ENCODE measurements around the gene POU4F1.

Gene POU4F1

GRCh38 chr13:78607409-78608251, 4.3 kb upstream of the POU4F1 start:
- no peak for DNase-seq (ENCODE audit: low read depth in 1 of 2, low spot score in 1 of 2)

- no peak for DNase-seq (ENCODE audit: low read depth in 1 of 2, low spot score in 1 of 2)
Observed at GRCh38 chr13:78606471-78607408, 3.4 kb upstream of the POU4F1 start.

GRCh38 chr13:78604782-78605611, 1.6 kb upstream of the POU4F1 start:
- no peak for DNase-seq (ENCODE audit: low read depth in 1 of 2, low spot score in 1 of 2)

- DNase-seq (ENCODE audit: low read depth in 1 of 2, low spot score in 1 of 2): no peak
Observed at GRCh38 chr13:78602561-78603239, 652 bp downstream of the POU4F1 start.

GRCh38 chr13:78601874-78602560, 1.3 kb downstream of the POU4F1 start:
- no peak for DNase-seq (ENCODE audit: low read depth in 1 of 2, low spot score in 1 of 2)

GRCh38 chr13:78601124-78601873, 2.1 kb downstream of the POU4F1 start:
- DNase-seq (ENCODE audit: low read depth in 1 of 2, low spot score in 1 of 2): no peak

- no peak for DNase-seq (ENCODE audit: low read depth in 1 of 2, low spot score in 1 of 2)
Observed at GRCh38 chr13:78600280-78600883, 3.0 kb downstream of the POU4F1 start.

GRCh38 chr13:78599645-78600279, 3.6 kb downstream of the POU4F1 start:
- DNase-seq (ENCODE audit: low read depth in 1 of 2, low spot score in 1 of 2): no peak

GRCh38 chr13:78598966-78599644, 4.2 kb downstream of the POU4F1 start:
- DNase-seq (ENCODE audit: low read depth in 1 of 2, low spot score in 1 of 2): no peak

GRCh38 chr13:78598116-78598781, 5.1 kb downstream of the POU4F1 start:
- no peak for DNase-seq (ENCODE audit: low read depth in 1 of 2, low spot score in 1 of 2)

- no peak for DNase-seq (ENCODE audit: low read depth in 1 of 2, low spot score in 1 of 2)
Observed at GRCh38 chr13:78597602-78597932, 5.8 kb downstream of the POU4F1 start.

GRCh38 chr13:78596736-78597601, 6.4 kb downstream of the POU4F1 start:
- DNase-seq (ENCODE audit: low read depth in 1 of 2, low spot score in 1 of 2): no peak

GRCh38 chr13:78596399-78596735, 7.0 kb downstream of the POU4F1 start:
- DNase-seq (ENCODE audit: low read depth in 1 of 2, low spot score in 1 of 2): no peak

- no peak for DNase-seq (ENCODE audit: low read depth in 1 of 2, low spot score in 1 of 2)
Observed at GRCh38 chr13:78595495-78596398, 7.6 kb downstream of the POU4F1 start.

GRCh38 chr13:78594456-78594975, 8.8 kb downstream of the POU4F1 start:
- no peak for DNase-seq (ENCODE audit: low read depth in 1 of 2, low spot score in 1 of 2)
